Fibroblast of skin of left quadriceps (primary cell): Measurements from ENCODE around the gene CSNK2A2.
A peak's percentile ranks its signal among the peaks of the same experiment; 100 is the strongest.

Experiments
- DNase-seq, 2 experiments: peaks; one replicate each; pipeline ENCODE4 v3.0.0-alpha.2; 2013; ENCODE audit warnings: low read depth in 2 of 2

Gene CSNK2A2

DNA sequence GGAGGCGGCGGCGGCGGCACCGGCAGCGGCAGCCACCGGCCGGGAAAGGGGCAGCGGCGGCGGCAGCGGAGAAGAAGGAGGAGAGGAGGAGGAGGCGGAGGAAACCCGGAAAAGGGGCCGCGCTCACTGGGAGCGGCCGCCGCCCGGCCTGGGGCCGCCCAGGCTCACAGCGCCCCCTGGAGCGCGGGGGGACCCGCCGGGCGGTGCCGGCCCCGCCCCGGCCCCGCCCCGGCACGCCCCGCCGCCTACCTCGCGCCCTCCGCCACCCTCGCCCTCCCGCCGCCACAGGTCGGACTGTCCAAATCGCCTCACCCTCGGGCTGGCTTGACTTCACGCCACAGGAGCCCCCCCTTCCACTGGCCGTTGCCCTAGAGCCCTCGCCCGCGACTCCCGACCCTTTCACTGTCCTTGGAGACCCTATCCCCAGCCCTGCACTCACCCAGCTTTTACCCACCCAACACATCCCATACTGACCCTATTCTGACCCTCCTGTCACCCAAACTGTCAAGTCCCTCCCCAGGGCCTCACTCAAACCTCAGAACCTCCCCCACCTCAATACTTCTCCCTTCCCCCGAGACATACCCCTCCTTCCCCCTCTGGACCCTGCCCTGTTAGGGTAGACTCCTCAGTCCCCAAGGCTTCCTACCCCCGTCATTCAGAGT is at the start of gene CSNK2A2:
Gene CSNK2A2 (minus strand): TSS at position 85 of the 662 bp plus-strand sequence. CDS start 370 bp downstream, outside the sequence.
- DNase-seq = peak; percentile 23 to 36

DNA sequence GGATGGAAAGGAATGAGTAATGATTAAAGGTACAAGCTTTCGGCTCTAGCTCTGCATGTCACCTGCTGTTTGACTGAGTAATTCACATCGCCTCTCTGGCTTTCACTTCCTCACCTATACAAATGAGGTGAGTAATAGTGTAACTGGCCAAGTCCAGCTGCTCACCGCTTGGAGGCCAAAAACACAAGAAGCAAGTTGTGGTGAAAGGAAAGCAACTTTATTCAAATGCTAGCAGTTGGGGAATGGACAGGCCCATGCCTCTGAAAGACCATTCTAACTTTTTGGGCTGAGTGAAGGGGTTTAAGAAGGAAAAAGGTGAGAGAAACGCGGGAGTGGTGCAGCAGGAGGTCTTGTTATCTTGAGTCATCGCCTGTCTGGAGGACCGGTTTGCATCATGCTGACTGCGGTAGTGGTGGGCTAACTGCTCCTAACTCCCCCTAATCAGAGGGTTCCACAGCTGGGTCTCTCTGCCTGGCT is 45.7 kb upstream of the CSNK2A2 start:
- no peak for DNase-seq

DNA sequence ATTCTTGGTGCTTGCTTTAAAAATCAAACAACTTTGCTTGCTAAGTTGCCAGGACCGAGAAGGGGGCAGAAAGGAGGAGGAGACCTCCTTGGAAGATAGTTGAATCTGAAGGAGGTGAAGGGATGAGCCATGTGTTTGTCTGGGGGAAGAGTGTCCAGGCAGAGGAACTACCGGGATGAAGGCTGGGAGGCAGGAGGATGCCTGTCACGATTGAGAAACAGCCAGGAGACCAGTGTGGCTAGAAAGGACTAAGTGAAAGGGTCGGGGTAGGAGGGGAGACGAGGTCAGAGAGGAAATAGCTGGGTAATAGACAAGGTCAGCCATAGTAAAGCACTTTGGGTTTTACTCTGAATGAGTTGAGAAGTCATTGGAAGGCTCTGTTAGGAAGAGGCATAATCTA is 38.9 kb upstream of the CSNK2A2 start:
- DNase-seq = no peak

GRCh38 chr16:58236231-58236690 is 38.4 kb upstream of the CSNK2A2 start:
- peak; percentile 17 to 20 for DNase-seq

DNA sequence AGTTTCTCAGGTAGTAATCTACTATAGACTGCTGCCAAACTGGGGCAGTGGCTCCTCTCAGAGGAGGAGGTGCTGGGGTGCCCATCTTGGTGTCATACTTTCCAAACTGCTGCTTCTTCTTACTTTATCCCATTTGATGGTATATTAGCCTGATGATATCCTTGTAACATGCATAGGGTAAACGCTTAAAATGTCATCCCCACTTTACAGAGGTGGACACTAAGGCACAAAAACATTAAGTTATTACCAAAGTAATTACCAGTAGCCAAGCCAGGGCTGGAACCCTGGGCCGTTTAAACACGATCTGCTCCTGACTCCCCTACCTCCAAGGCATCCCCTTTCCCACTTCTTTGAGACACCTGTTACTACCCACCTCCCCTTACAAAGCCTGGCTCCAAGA is 37.8 kb upstream of the CSNK2A2 start:
- no peak for DNase-seq

- DNase-seq = no peak
Observed at GRCh38 chr16:58234831-58235595, 37.1 kb upstream of the CSNK2A2 start.

GRCh38 chr16:58230259-58230658 is 32.4 kb upstream of the CSNK2A2 start:
- no peak for DNase-seq

- DNase-seq = no peak
Observed at GRCh38 chr16:58226790-58227189, 28.9 kb upstream of the CSNK2A2 start.

- no peak for DNase-seq
Observed at GRCh38 chr16:58225965-58226602, 28.2 kb upstream of the CSNK2A2 start.

DNA sequence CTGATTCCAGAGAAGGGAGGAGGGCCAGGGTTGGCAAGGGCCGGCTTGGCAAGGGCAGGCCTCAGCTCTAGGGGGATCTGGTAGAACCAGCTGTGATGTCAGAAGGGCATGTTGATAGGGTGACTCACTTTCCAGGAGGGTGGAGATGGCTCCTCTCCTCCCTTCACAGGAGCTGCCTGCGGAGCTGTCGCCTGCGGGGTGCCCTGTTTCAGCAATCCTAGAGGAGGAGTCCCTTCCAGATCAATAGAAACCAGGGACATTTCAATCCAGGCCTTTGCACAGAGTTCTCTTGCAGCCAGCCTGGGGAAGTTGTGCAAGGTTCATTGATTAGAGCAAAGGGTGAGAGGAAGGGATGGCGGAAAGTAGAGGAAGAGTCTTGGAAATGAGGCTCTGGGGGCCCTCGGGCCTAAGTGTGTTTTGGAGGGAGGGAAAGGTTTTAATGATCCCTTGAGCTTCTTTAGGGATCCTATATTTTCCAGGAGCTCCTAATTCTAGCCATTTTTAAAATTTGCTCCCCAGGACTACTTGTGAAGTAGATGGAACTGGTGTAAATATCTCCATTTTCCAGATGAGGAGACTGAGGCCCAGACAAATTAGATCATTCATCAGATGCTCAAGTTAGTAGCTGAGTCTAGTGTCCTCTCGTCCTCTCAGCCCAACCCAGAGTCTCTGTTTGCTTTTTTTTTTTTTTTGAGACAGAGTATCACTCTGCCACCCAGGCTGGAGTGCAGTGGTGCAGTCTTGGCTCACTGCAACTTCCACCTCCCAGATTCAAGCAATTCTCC is 24.8 kb upstream of the CSNK2A2 start:
- DNase-seq = no peak

DNA sequence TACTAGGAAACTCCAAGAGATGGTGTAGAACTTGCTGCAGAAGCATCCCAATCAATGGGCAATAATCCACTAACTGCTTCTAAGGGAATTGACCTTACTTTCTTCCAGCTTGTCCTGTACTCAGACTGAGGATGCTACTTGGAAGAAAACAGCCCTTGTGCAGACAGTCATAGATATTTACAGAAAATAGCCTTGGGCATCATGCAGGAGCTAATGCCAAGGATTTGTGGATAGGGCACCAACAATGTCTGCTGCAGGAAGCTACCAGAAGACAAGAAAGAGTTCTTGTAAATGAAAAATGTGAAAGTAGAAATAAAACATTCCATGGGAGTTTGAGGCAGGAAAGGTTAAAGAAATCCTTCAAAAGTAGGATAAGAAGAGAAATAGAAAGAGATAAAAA is 21.5 kb upstream of the CSNK2A2 start:
- no peak for DNase-seq

DNA sequence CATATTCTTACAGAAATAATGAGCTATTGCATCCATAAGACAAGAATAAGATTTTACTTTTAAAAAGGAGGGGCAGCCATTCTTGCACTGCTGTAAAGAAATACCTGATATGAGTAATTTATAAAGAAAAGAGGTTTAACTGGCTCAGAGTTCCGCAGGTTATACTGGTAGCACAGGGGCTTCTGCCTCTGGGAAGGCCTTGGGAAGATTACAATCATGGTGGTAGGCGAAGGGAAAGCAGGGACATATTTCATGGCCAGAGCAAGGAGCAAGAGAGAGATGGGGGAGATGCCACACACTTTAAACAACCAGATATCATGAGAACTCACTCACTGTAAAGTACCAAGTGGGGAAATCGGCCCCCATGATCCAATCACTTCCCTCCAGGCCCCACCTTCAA is 20.9 kb upstream of the CSNK2A2 start:
- DNase-seq = no peak

DNA sequence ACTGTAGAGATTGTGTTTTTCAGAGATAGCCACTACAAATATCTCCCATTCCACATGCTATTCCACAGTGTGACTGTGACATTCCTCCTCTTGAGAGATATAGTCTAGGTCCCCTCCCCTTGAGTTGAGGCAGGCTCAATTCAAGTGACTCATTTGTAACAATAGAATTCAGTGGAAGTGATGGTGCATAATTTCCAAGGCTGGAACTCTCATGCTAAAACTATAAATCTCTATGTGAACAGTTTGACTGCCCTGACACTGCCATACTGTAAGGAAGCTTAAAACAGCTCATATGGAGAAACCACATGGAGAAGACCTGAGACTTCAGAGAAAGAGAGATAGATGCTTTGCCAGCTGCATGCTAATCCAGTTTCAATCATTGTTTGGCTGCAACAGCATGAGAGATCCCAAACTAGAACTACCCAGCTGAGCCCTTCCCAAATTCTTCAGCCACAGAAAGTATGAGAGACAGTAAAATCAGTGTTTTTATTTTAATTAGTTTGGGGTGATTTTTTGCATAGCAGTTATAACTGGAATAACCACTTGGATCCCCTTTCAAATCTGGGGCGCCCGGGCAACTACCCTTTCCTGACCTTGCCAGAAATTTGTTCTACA is 19.5 kb upstream of the CSNK2A2 start:
- DNase-seq = no peak

DNA sequence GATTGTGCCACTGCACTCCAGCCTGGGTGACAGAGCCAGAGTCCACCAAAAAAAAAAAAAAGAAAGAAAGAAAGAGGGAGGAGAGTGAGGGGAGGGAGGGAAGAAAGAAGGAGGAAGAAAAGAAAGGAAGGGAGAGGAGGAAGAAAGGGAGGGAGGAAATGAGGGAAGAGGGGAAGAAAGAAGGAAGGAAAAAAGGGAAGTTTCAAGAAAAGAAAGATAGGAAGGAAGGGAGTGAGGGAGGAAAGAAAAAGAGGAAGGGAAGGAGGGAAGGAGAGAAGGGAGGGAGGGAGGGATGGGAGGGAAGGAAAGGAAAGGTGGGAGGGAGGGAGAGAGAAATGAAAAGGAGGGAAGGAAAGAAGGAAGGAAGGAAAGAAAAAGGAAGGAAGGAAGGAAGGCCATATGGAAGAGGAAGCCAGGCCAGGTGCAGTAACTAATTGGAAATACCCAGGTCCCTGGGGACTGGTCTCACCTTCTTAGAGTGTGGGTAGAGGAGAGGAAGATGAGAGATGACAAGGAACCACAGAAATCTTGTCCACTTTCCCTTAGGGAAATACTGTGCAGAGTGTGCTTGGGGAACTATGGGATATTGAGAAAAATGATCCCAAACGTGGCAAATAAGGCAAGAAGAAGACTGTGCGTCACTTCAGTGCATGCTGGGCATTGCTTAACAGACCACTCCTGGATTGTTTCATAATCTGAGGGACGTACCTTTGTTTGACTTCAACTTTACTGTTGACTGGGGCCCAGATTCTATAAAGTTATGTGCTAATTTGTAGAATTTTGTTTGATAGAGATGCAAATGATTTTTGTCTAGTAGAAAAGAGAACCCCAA is 15.1 kb upstream of the CSNK2A2 start:
- no peak for DNase-seq

DNA sequence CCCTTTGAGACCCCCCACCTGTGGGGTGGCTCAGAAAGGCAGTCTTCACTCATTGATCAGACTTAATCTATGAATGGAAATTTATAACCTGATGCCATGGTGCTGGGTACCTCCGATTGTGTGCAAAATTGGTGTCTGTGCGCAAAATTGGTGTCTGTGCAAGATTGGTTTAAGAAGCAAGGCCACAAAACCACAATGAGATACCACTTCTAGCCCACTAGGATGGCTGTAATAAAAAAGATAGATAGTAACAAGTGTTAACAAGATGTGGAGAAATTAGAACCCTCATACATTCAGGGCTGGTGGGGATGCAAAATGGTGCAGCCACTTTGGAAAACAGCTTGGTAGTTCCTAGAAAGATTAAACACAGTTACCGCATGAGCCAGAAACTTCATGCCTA is 13.9 kb upstream of the CSNK2A2 start:
- DNase-seq = no peak

DNA sequence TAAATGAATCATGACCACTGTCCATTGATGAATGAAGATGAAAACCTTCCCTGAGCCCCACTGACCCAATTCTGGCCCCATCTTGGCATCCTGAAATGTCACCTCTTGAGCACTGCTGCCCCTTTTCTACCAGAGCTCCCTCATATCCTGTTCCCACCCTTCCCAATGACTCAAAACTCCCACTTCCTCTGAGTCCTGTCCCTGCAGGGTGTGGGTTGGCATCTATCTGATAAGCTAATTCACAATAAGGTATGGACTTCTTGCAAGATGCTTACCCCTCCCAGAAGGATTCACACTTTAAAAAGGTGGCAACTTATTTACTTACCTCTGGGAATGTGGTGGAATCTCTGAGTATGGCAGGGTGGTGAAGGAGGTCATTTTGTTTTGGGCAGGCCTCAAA is 13.3 kb upstream of the CSNK2A2 start:
- no peak for DNase-seq

- no peak for DNase-seq
Observed at GRCh38 chr16:58205276-58206036, 7.5 kb upstream of the CSNK2A2 start.

- no peak for DNase-seq
Observed at GRCh38 chr16:58201163-58201562, 3.3 kb upstream of the CSNK2A2 start.

GRCh38 chr16:58200004-58200797 is 2.3 kb upstream of the CSNK2A2 start:
- DNase-seq = no peak
